SU-DHL-6 (cell line): ENCODE measurements around the gene VEGFA.

ENCODE experiments used
- H2AFZ ChIP-seq: fragments of 200-600 bp; sonication (generic); 2 replicates; pipeline ENCODE4 v1.6.1; 2014; ENCODE audit warnings: low read depth, mild to moderate bottlenecking, moderate library complexity, mixed read lengths, antibody characterized with exemption, low read length; ENCODE audit not compliant: severe bottlenecking
- H3F3A ChIP-seq: fragments of 200-600 bp; shearing (Covaris generic); 2 replicates; pipeline ENCODE4 v1.6.0; 2016; ENCODE audit warnings: antibody characterized with exemption, mild to moderate bottlenecking; ENCODE audit not compliant: insufficient read depth
- H3K27ac ChIP-seq: fragments of 200-600 bp; sonication (generic); 2 replicates; pipeline ENCODE4 v1.5.1; 2016; ENCODE audit warnings: low read depth, mild to moderate bottlenecking, low read length, moderate library complexity, mixed read lengths
- H3K27me3 ChIP-seq: fragments of 200-600 bp; sonication (generic), shearing (Covaris generic); 2 replicates; pipeline ENCODE4 v1.6.0; 2014; ENCODE audit warnings: mild to moderate bottlenecking, low read length
- H3K36me3 ChIP-seq: fragments of 200-600 bp; sonication (generic); 2 replicates; pipeline ENCODE4 v1.6.1; 2014; ENCODE audit warnings: mild to moderate bottlenecking, low read length, mixed read lengths
- H3K4me2 ChIP-seq: fragments of 300-600, 200-600 bp; shearing (Covaris generic), sonication (generic); 2 replicates; pipeline ENCODE4 v1.6.0; 2014; ENCODE audit warnings: low read length, low read depth, mild to moderate bottlenecking; ENCODE audit not compliant: poor library complexity, severe bottlenecking
- H3K4me3 ChIP-seq: fragments of 200-600 bp; sonication (generic); 2 replicates; pipeline ENCODE4 v1.5.1; 2014; ENCODE audit warnings: antibody characterized with exemption, low read length, mild to moderate bottlenecking, mixed read lengths; ENCODE audit not compliant: insufficient read depth, poor library complexity, severe bottlenecking
- H3K79me2 ChIP-seq: fragments of 200-600 bp; sonication (generic); 2 replicates; pipeline ENCODE4 v1.6.1; 2014; ENCODE audit warnings: mild to moderate bottlenecking, low read length, moderate library complexity; ENCODE audit not compliant: insufficient read depth
- H3K9ac ChIP-seq: fragments of 200-600 bp; sonication (generic); 2 replicates; pipeline ENCODE4 v1.7.0; 2014; ENCODE audit warnings: mild to moderate bottlenecking, low read length
- H3K9me2 ChIP-seq: fragments of 200-600 bp; sonication (generic); replicated peaks from 2 replicates; pipeline ENCODE4 v1.6.1; 2014; ENCODE audit warnings: low read length; ENCODE audit not compliant: insufficient read depth
- H3K9me3 ChIP-seq: fragments of 200-600 bp; sonication (generic); 2 replicates; pipeline ENCODE4 v1.6.1; 2014; ENCODE audit warnings: low read length, mixed read lengths; ENCODE audit not compliant: insufficient read depth
- H4K20me1 ChIP-seq: fragments of 200-600 bp; sonication (generic); 2 replicates; pipeline ENCODE4 v1.6.1; 2014; ENCODE audit warnings: low read depth, mild to moderate bottlenecking, antibody characterized with exemption, low read length, moderate library complexity, mixed read lengths
- EZH2phosphoT487 ChIP-seq: fragments of 200-600 bp; sonication (generic), shearing (Covaris generic); conservative IDR thresholded peaks from 2 replicates; pipeline ENCODE4 v1.6.1; 2018; ENCODE audit warnings: mild to moderate bottlenecking, antibody characterized with exemption, low read length, moderate library complexity, mixed read lengths
- TF ChIP-seq, protein P1 (sequence below): fragments of 200-600 bp; sonication (generic); IDR thresholded peaks from one replicate; pipeline ENCODE4 v1.5.1; 2017; ENCODE audit warnings: antibody characterized with exemption, mild to moderate bottlenecking, low read length, moderate library complexity; ENCODE audit not compliant: insufficient read depth, poor library complexity, severe bottlenecking

VEGFA gene

DNA sequence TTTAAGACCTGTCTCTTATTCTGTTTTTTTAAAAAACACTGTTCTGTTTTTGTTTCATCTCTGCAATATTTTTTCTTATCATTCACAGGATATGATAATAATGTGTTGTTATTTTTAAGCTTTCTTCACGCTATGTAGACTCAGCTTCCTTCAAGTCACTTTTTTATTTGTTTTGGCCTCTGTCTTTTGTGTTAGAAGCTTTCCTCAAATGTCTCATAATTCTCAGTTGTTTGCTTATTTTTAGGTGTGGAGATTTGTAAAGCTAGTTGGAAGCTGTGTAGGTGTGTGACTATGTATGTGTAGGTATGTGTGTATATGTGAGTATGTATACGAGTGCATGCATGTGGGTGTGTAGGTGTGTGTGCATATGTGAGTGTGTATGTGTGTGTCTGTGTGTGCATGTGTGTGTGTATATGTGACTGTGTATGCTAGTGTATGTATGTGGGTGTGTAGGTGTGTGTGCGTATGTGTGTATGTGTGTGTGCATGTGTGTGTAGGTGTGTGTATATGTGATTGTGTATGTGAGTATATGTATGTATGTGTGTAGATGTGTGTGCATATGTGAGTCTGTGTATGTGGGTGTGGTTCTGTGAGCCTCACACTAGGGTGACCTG lies 16.3 kb upstream of the VEGFA start:
- H3F3A ChIP-seq: 0 out of 2 replicates have a peak, but pooled peaks cover 5% of the 10 kb centered on the region
- no peaks in the 10 kb centered on the region for H3K9me2 ChIP-seq
- no peak overlapping the region for H2AFZ ChIP-seq
- TF ChIP-seq, protein P1, sequence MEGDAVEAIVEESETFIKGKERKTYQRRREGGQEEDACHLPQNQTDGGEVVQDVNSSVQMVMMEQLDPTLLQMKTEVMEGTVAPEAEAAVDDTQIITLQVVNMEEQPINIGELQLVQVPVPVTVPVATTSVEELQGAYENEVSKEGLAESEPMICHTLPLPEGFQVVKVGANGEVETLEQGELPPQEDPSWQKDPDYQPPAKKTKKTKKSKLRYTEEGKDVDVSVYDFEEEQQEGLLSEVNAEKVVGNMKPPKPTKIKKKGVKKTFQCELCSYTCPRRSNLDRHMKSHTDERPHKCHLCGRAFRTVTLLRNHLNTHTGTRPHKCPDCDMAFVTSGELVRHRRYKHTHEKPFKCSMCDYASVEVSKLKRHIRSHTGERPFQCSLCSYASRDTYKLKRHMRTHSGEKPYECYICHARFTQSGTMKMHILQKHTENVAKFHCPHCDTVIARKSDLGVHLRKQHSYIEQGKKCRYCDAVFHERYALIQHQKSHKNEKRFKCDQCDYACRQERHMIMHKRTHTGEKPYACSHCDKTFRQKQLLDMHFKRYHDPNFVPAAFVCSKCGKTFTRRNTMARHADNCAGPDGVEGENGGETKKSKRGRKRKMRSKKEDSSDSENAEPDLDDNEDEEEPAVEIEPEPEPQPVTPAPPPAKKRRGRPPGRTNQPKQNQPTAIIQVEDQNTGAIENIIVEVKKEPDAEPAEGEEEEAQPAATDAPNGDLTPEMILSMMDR: no peak
- no peaks in the 10 kb centered on the region for H3K79me2 ChIP-seq
- no peaks in the 10 kb centered on the region for H3K27me3 ChIP-seq
- H3K27ac ChIP-seq: no peak overlapping the region
- no peaks in the 10 kb centered on the region for H3K36me3 ChIP-seq
- H4K20me1 ChIP-seq: no peaks in the 10 kb centered on the region
- H3K4me3 ChIP-seq: no peak overlapping the region
- H3K9me3 ChIP-seq: no peaks in the 10 kb centered on the region
- H3K4me2 ChIP-seq: no peak overlapping the region
- H3K9ac ChIP-seq: no peak overlapping the region

DNA sequence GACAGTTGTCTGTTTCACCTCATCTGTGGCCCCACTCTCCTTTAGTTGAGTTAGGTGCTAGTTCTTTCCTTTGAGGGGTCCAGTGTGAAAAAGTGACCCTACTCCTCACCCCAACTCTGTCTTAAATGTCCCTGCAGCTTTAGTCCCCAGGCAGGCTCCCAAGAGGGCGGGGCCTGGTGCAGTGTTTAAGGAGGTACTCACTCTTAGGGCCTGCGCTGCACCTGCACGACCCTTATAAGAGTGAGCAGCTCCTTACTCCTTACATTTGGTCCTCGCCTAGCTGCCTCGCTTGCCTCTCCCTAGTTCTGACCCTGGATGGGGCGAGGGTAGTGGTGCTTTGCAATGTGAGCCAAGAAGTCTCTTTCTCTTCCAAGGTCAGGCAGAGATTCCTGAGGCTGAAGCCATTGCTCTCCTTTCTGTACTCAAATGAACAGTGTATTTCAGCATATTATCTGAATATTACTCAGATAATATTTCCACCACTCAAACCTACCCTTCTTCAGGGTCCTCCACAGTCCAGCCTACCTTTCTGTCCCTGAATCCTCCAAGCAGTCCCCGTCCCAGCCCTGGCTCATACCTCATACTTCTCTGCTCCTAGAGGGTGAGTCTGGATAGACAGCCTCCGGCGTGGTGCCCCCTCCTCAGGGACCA lies 11.9 kb upstream of the VEGFA start:
- Histone ChIP-seq H3K9me3 (no peaks in the 10 kb centered on the region), H3K79me2 (no peaks in the 10 kb centered on the region), H3K27me3 (no peaks in the 10 kb centered on the region), H3K9me2 (no peaks in the 10 kb centered on the region), H3K4me3 (no peak overlapping the region), H3F3A (0 out of 2 replicates have a peak, but pooled peaks cover 5% of the 10 kb centered on the region), H3K9ac (no peak overlapping the region), H3K4me2 (no peak overlapping the region), H3K27ac (no peak overlapping the region), H4K20me1 (no peaks in the 10 kb centered on the region), H3K36me3 (no peaks in the 10 kb centered on the region), H2AFZ (no peak overlapping the region)
- TF ChIP-seq EZH2phosphoT487: no peak
- TF ChIP-seq, protein P1: no peak

- Histone ChIP-seq H3K36me3 (no peaks in the 10 kb centered on the region), H3K9me2 (no peaks in the 10 kb centered on the region)
- TF ChIP-seq, protein P1: peak; percentile 99
- no peak for TF ChIP-seq EZH2phosphoT487
Observed at GRCh38 chr6:43758617-43759050, 11.4 kb upstream of the VEGFA start.

More at GRCh38 chr6:43758617-43759050, 11.4 kb upstream of the VEGFA start:
- H3F3A ChIP-seq: no peaks in the 10 kb centered on the region
- no peak overlapping the region for H3K9ac ChIP-seq
- no peaks in the 10 kb centered on the region for H3K27me3 ChIP-seq
- no peaks in the 10 kb centered on the region for H3K79me2 ChIP-seq
- H3K27ac ChIP-seq: no peak overlapping the region
- no peaks in the 10 kb centered on the region for H4K20me1 ChIP-seq
- H3K4me3 ChIP-seq: no peak overlapping the region
- no peak overlapping the region for H2AFZ ChIP-seq
- H3K9me3 ChIP-seq: no peaks in the 10 kb centered on the region
- H3K4me2 ChIP-seq: no peak overlapping the region
